Stimulated activated CD4-positive, alpha-beta T cell treated with anti-CD3 and anti-CD28 coated beads, Interleukin-1b, Interleukin-23, amount 100 ng/mL, for 24 hours (primary cell): ENCODE data around the gene ENOX1.

ENCODE experiments used
- DNase-seq, 4 experiments: peaks; one replicate each; pipeline ENCODE4 v3.0.0-alpha.2; 2020; ENCODE audit warnings: low read depth in 4 of 4, low spot score in 1 of 4

ENOX1 gene

DNA sequence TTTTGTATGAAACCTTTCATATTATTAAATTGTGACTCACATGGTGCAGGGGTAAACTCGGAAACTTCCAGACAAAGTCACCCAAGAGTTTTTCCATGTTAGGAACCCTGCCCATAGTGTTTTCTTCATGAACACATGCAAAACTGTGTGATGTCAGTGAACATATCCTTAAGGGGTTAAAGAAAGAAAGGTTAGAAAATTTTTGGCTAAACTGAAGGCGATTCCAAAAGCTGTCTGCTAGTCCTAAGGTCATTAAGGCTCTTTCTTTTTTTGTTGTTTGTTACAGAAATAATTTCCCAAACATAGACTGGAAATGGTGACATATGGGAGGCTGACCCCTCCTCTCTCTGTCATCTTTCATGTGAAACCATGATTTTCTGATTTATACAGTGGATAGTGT lies 491.5 kb downstream of the ENOX1 start:
- DNase-seq: no peak

DNA sequence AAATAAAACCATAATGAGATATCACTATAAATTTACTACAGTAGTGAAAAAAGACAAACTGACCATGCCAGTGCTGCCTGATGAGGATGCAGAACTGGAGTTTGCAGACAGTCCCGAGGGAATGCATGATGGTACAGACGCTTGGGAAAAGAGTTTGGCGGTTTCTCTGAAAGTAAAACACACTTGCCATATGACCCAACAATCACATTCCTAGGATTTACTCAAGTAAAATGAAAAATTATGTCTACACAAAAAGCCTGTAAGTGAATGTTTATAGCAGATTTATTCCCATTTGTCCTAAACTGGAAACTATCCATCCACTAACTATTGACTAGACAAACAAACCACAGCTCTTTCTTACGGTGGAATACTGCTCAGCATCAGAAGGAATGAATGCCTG lies 492.4 kb downstream of the ENOX1 start:
- no peak for DNase-seq

- DNase-seq: no peak
Measured at GRCh38 chr13:43293986-43294385, 492.8 kb downstream of the ENOX1 start.

- no peak for DNase-seq
Measured at GRCh38 chr13:43293561-43293960, 493.2 kb downstream of the ENOX1 start.

- DNase-seq: no peak
Measured at GRCh38 chr13:43293008-43293407, 493.8 kb downstream of the ENOX1 start.

- no peak for DNase-seq
Measured at GRCh38 chr13:43291287-43292060, 495.3 kb downstream of the ENOX1 start.

DNA sequence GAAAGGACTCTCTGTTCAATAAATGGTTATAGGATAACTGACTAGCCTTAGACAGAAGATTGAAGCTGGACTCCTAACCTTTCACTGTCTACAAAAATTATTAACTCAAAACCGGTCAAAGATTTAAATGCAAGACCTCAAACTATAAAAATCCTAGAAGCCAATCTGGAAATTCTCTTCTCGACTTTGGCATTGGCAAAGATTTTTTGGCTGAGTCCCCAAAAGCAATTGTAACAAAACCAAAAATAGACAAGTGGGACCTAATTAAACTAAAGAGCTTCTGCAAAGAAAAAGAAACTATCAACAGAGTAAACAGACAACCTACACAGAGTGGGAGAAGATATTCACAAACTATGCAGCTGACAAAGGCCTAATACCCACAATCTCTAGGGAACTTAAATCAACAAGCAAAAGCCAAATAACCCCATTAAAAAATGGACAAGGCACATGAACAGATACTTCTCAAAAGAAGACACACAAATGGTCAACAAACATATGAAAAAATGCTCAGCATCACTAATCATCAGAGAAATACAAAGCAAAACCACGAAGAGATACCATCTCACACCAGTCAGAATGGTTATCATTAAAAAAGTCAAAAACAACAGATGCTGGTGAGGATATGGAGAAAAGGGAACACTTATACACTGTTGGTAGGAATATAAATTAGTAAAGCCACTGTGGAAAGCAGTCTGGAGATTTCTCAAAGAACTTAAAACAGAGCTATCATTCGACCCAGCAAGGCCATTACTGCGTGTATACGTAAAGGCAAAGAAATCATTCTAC lies 497.1 kb downstream of the ENOX1 start:
- DNase-seq: no peak

DNA sequence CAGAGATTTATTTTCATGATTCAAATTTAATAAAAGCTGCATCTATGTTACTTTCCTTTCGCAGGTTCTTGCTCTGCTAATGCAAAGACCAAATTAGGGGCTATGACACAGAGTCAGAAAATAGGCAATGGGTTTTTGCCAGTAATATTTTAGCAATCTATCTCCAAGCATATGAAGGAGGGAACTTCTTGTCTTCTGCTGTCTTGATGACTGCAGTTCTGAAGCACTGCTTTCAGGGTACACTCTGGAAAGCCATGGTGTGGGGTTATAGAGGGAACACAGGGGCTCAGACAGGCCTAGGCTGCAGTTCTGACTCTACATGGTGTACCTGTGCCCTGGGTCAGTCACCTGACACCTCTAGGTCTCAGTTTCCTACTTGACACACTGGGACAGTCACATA lies 500.0 kb downstream of the ENOX1 start:
- no peak for DNase-seq

DNA sequence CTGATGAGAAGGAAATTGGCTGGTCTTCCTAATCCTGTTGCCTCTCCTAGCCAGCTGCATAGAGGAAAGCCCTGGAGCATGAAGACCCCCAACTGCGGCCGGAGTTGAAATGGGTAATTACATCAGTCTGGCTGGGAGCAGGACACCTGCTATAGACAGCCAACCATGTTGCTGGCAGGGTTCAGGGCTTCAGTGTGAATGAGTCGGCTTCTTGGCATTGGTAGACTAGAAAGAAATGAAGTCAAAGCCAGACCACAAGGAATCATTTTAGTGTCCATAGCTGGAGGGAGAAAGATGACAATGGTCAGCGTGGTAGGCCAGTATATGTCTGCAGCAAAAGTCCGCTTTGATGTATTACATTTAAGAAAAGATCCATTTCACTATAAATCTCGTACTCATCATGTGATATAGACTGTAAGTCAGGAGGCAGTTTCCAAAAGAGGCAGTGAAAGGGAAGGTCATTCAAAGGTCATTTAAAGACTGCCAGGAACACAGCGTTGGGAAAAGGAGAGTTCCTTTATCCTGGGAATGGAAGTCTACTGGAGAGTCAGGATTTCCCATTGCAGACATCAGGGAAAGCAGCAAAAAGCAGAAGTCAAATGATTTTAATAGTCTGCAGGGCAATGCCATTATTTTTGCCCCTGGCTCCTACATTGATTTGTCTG lies 500.7 kb downstream of the ENOX1 start:
- DNase-seq: no peak

DNA sequence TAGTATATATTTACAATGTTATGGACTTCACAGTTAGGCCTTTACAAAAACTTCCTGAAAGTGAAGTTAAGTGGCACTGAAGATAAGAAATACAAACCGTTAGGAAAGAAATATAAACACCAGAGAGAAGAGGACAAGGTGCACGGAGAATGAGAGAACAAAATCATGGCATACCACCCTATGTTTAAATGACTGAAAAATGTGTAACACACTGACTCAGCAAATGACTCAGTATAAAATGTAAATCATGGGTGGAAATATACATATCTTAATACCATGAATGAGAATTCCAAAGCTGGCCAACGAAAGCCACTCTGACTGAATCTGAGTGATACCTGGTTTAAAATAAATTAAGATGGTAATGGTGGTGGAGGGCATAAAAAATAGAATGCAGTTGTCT lies 502.6 kb downstream of the ENOX1 start:
- DNase-seq: no peak

- no peak for DNase-seq
Measured at GRCh38 chr13:43279696-43280095, 507.1 kb downstream of the ENOX1 start.

- DNase-seq: no peak
Measured at GRCh38 chr13:43278127-43278526, 508.6 kb downstream of the ENOX1 start.

GRCh38 chr13:43277142-43277541 lies 509.6 kb downstream of the ENOX1 start:
- no peak for DNase-seq

DNA sequence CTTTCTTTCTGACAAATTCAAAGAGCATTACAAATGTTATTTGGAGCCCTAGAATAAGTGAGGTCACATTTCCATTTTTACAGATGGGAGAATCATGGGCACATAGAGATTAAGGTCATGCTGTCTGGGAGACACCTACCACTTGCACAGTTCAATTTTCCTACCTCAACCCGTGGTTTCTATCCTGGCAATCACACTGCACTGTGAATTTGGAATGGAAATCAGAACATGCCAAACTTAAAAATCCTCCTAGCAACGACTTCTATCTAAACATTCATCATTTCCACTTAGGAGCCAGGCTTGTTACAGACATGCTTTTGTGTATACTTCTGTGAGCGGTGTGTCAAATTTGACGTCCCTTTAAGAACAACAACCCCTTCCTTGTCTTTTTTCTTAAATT lies 511.9 kb downstream of the ENOX1 start:
- DNase-seq: no peak

- no peak for DNase-seq
Measured at GRCh38 chr13:43273362-43273761, 513.4 kb downstream of the ENOX1 start.

DNA sequence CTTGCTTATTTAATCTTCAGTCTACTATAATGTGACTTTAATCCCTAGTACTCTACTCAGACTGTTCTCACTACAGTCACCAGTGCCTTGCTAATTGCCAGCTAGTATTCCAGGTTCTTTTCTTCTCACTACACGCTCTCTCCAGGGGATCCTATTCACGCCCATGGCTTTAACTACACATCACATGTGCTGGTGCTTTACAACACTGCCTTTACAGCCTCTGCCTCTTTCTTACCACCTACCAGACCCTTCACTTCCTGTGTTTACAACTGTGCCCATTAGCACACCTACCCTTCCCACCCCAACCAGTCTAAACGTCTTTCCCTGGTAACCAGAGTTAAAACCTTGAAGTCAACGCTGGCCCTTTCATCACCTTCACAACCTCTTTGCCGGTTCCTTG lies 513.9 kb downstream of the ENOX1 start:
- DNase-seq: no peak

GRCh38 chr13:43271152-43271551 lies 515.6 kb downstream of the ENOX1 start:
- DNase-seq: no peak

- DNase-seq: no peak
Measured at GRCh38 chr13:43270130-43270830, 516.5 kb downstream of the ENOX1 start.

- DNase-seq: no peak
Measured at GRCh38 chr13:43269037-43269481, 517.7 kb downstream of the ENOX1 start.

DNA sequence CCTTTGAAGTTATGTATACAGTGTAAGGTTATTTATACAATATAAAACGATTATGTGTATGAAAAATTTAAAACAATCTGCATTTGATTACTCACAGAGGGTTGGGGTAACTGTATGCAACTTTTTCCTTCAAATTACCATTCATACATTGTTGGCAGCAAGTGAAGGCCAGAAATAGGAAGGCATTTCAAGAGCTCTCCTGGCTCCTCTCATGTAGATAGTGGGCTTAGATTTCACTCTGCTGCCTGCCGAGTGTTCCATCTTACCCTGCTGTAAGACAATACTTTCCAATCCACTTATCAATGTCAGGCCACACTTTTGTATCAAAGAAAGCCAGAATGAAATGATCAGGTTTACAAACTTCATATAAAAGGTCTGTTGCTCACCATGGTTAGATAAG lies 518.1 kb downstream of the ENOX1 start:
- DNase-seq: no peak

- no peak for DNase-seq
Measured at GRCh38 chr13:43267916-43268315, 518.9 kb downstream of the ENOX1 start.
